Cerebellar nuclear complex (tissue), 1 donor: ENCODE data around the gene FSIP2.
"Not testable (repeated sequence)": the region's sequence is repeated elsewhere in the genome, so short reads cannot be mapped to it uniquely, and the experiment has no call there.

Experiments
- DNase-seq, 2 experiments: peaks; one replicate each; lab custom pipeline; 2025; lab: John Stamatoyannopoulos, UW

Gene FSIP2

DNA sequence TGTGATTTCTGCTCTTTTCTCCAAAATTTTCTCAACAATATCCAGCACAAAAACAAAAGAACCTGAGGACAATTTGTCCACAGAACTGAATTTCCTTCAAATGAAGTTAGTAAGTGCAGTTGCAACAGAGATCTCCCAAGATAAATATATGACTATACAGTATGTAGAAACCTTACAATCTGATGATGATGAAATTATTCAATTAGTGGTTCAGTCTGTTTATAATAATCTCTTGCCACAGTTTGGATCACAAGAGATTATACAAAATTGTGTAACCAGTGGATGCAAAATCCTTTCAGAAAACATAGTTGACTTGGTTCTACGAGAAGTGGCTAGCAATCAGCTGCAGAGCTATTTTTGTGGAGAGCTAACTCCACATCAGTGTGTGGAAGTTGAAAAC, 68.7 kb downstream of the FSIP2 start:
- no peak for DNase-seq

DNA sequence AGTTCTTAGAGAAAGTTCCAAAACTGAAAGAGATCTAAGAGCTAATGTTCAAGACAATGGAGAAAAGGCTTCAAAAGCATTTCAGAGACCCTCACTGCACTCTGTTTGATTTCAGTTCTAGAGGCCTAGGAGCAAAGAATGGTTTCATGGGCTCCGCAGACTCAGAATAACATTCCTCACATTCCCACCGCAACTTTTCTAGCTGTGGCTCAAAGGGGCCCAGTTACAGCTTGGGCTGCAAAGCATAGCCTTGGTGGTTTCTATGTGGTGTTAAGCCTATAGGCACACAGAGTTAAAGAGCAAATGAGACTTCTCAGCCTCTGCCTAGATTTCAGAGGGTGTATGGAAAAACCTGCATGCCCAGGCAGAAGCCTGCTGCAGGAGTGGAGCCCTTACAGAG, 73.0 kb downstream of the FSIP2 start:
- DNase-seq, result no peak

DNA sequence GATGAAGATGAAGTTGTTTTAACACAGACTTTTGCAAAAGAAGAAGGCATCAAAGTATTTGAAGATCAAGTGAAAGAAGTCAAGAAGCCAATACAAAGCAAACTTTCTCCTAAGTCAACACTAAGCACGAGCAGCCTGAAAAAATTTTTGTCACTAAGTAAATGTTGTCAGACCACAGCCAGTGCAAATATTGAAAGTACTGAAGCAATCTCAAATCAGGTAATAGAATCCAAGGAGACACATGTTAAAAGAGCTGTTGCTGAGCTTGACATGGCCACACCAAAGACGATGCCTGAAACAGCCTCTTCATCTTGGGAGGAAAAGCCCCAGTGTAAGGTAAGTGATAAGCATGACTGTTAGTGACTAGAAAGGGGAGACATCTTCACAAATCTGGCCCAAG, 75.1 kb downstream of the FSIP2 start:
- no peak for DNase-seq

DNA sequence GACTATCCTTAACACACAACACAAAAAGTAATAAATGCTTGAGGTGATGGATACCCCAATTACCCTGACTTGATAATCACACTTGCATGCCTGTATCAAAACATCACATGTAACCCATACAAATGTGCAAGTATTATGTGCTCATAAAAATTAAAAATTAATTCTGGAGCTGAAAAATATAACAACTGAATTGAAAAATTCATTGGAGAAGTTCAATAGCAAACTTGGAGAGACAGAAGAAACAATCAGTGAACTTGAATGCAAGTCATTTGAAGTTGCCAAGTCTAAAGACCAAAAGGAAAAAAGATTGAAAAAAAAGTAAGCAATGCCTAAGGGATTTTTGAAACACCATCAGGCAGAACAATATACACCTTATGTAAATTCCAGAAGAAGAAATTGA, 79.4 kb downstream of the FSIP2 start:
- DNase-seq, result no peak

DNA sequence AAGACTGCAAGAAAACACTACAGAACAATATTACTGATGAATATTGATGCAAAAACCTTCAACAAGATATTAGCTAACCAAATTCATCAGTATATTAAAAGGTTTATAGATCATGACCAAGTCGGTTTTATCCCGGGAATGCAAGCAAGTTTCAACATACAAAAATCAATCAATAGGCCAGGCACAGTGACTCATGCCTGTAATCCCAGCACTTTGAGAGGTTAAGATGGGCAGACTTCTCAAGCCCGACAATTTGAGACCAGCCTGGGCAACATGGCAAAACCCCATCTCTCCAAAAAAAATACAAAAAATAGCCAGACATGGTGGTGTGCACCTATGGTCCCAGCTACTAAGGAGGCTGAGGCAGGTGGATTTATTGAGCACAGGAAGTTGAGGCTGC, 82.9 kb downstream of the FSIP2 start:
- DNase-seq, result no peak

DNA sequence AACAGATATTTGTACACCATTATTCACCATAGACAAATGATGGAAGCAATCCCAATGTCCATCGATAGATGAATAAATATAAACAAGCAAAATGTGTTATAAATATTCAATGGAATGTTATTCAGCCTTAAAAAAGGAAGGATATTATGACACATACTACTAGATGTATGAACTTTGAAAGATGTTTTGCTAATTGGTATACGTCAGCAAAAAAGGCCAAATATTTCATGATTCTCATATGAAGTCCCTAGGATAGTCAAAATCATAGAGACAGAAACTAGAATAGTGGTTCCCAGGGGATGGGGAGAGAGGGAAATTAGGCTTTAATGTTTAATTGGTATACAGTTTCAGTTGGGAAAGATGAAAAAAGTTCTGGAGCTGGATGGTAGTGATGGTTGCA, 85.2 kb downstream of the FSIP2 start:
- no peak for DNase-seq

DNA sequence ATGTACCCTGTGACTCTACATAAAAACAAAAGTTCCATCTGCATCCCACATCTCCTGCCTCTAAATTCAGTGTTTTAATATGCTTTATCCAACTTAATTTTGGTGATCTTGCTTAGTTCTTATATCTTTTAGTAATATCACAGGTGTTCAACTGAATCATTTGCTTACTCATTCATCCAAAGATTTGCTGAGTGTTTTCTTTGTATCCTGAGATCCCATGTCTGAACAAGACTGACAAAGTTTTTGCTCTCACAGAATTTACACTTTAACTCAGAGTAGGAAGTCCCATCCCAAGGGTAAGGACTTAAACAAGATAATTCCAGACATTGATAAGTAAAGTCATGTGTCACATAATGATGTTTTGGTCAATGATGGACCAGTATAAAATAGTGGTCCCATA, 87.0 kb downstream of the FSIP2 start:
- no peak for DNase-seq

DNA sequence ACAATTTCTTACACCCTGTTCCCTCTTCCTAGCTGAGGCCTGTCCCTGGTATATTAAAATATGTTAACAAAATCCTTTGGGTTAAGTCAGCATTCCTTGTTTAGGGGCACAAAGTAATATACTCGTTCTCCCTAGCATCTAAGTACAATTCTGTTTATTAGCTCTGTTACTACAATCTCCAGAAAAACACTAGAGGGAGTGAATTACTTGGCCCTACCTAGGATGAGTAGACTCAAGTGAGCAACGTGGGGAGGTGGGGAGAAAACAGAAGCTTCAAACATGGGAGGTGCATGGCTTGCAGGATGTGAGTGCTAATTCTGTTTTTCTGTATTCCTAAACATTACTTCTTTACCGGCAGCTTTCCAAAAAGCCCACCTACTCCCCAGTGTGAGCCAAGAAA, 89.7 kb downstream of the FSIP2 start:
- no peak for DNase-seq

DNA sequence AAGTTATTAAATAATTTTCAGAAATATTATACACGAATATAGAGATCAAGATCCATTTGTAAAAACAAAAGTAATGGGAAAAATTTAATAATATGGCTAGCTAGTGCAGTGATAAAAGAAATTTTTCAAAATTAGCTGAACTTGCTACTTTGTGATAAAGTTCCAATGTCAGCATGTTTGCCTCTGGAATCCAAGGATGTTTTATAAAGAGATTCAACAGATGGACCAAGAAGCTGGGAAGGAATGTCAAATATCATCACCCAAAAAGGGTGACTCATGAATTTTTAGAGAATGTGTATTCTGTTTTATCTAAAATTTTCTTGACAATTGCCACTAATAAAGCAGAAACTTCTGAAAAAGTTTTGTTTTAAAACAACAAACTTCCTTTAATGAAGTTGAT, 95.3 kb downstream of the FSIP2 start:
- DNase-seq, result no peak

DNA sequence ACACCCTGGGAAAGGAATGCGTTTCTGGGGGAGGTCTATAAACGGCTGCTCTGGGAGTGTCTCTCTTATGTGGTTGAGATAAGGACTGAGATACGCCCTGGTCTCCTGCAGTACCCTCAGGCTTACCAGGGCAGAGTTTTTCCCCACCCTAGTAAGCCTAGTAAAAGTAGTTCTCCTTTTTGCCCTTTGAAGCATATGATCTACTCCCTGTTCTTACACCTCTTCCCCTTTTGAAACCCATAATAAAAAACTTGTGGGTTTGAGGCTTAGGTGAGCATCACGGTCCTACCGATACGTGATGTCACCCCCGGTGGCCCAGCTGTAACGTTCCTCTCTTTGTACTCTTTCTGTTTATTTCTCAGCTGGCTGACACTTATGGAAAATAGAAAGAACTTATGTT, 97.4 kb downstream of the FSIP2 start:
- DNase-seq, result no peak

DNA sequence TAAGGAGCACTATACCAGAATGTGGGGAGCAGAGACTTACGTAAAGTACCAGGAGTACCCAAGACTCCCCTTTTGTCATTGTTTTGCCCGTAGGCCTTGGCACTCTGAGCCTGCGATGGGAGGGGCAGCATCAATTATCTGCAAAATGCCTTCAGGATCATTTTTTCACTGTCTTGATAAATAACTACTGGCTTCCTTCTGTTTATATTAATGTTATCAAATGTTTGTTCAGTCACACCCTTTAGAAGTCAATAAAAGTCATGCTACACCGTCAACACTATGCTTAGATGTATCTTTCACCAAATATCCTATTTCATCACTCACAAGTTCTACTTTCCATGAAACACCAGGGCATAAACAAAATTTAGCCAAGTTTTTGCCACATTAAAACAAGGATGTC, 116.3 kb downstream of the FSIP2 start:
- DNase-seq, result no peak

DNA sequence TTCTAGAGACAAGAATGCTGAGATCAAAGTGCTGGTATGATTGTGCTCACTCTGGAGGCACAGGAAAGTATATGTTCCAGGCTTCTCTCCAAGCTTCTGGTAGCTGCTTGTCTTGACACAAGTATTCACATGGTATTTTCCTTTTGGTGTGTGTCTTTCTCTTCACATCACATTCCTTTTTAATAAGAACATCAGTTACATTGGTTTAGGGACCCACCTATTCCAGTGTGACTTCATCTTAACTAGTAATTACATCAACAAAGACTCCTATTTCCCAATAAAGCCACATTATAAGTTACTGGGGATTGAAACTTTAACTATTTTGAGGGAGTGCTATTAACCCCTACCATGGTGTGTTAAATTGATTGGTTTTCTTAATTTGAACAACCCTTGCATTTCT, 119.1 kb downstream of the FSIP2 start:
- DNase-seq, result no peak

DNA sequence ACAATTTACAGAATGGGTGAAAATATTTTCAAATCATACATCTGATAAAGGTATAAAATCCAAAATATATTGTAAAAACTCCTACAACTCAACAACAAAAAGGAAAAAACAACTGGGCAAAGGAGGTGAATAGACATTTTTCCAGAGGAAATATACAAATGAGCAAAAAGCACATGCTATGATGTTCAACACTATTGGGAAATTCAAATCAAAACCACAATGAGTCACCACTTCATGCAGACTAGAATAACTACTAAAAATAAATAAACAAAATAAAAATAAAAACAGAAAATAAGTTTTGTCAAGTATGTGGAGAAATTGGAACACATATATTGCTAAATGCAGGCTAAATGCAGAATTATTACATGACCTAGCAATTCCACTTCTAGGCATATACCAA, 120.9 kb downstream of the FSIP2 start:
- DNase-seq, result no peak

DNA sequence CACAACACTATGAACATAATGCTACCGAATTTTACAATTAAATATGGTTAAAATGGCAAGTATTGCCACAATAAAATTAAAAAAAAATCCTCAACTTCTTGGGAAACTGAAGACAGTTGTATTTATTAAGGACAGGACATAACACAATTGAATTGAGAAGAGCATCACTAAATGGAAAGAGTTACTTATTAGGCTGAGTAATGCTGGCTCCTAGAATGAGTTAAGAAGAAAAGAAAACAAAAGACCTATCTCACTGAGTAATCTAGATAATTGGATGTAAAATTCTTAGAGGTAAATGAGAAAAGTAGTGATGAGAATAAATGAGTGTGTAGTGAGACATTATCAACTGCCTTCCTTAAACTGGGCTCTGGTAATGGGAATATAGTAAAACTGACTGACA, 121.7 kb downstream of the FSIP2 start:
- DNase-seq, result no peak

DNA sequence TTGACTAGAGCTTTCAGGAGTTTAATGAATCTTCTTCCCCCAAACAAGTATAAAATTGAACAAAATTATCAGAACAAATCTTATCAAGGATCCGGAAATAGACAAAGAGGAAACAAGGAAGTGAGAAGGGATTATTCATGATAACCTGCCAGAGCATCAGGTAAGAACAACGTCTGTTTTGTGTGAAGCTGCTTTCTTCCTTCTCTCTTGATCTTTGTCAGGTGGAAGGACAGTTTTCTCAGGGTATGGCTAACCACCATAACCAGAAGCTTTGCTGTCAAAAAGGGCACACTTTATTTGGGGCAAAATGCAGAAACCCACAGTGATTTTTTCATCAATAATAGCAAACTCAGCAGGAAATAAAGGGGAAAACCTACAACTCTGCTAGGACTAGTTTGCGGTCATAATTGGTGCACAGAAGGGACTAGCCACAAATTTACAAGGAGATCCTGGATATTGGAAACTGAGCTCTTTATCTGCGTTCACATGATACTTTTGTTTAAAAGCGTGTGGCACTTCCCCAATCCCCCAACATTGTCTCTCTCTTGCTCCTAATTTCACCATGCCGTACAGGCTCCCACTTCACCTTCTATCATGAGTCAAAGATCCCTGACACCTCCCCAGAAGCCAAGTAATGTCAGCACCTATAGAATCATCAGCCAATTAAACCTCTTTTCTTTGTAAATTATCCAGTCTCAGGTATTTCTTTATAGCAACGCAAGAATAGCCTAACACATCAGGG, 124.2 kb downstream of the FSIP2 start:
- no peak for DNase-seq

DNA sequence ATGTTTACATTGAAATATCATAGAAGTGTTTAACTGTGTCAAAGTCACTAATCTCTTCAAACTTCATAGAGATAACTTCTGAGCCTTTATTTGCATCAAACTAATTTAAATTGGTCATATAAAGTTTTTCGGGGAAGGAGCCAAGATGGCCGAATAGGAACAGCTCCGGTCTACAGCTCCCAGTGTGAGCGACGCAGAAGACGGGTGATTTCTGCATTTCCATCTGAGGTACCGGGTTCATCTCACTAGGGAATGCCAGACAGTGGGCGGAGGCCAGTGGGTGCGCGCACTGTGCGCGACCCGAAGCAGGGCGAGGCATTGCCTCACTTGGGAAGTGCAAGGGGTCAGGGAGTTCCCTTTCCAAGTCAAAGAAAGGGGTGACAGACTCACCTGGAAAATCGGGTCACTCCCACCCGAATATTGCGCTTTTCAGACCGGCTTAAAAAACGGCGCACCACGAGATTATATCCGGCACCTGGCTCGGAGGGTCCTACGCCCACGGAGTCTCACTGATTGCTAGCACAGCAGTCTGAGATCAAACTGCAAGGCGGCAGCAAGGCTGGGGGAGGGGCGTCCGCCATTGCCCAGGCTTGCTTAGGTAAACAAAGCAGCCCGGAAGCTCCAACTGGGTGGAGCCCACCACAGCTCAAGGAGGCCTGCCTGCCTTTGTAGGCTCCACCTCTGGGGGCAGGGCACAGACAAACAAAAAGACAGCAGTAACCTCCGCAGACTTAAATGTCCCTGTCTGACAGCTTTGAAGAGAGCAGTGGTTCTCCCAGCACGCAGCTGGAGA, 126.1 kb downstream of the FSIP2 start:
- not testable (repeated sequence) for DNase-seq

DNA sequence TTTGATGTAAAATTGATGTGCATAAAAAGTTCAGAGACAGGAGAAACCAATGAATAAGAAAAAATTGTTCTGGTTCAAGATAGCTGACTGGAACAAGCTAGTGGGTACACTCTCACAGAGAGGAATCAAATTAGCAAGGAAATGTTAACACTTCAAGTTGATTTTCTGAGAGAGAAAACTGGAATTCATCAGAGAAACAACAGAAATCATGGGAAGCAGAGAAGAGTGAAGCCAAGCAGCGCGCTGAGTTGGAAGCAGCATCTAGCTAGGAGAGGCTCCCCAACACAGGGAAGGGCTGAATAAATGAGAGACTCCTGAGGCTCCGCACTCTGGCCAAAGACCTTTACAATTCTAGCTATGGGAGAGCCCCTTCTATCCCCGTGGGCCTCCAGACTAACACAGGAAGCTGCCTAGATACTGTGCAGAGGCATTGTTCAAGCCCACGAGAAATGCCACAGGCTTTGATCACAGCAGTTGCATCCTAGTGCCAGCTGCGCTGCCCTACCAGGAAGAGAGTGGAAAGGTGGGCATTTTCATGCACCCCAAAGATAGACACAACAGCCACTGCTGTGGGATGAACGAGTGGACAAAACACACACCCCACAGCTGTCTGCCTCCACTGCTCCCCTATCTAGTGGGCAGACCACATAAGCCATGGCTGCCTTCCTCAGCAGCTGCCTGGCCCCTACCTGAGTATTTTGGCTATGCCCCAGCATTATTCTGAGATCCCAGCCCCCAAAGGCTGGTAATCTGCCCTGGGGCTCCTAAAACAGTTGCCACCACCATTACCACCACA, 136.7 kb downstream of the FSIP2 start:
- DNase-seq, result no peak

DNA sequence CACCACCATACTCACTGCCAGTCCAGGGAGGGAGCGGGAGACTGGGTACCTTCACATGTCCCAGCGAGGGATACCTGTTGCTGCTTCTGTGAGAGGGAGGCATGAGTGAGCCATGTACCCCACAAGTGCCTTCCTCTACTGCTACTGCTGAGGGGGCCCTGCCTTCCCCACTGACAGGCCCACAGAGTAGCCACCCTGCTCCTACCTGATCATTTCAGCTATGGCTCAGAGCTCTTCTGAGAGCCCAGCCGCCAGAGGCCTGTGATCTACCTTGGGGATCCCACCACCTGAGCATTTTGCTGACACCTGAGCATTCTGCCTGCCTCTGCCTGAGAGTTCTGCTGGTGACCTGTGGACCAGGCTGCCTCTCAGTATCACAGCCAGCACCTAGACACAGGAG, 137.6 kb downstream of the FSIP2 start:
- no peak for DNase-seq

DNA sequence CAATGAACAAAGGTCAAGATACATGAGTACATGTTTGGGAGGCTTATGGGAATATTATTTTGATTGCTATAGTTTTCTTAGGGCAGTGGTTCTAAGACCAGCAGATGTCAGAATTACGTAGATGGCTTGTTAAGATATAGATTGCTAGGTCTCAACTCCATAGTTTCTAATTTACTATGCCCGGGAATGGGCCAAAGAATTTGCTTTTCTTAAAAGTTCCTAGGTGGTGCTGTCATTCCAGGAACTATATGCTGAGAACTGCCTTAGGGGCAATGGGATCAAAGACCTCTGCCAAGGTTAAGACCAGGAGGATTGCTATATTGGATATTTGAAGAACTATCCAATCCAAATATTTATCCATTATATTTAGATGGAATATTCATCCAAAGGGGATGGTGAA, 141.8 kb downstream of the FSIP2 start:
- DNase-seq, result no peak
